Measurements from ENCODE around the gene COLEC11. TPM values are rescaled to one million over a fixed set of nuclear protein-coding genes. Genes with fewer than 3 reads are reported as not detected.

COLEC11 gene
- total RNA-seq, 5 donors from 2014 or later (not counting 1 experiment from before 2014, with no cell fraction given), result 0.35 to 1.8 TPM; not detected in 3

DNA sequence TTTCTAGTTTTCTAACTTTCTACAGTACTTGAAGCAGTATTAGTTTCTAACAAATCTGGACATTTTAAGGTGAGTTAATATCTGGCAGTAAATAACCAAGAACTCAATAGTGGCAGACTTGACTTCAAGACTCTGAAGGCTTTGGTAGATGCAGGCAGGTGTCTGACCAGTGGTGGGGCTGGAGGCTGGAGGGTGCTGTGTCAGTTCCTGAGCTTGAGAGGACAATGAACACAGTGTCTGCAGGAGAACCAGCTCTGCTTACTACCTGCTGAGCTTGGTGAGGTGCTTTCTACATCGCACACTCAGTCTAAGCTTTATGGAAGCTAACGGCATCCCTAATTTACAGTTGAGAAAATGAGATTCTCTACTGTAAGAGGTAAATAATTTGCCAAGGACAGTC lies 84.3 kb downstream of the COLEC11 start:
- CTCF ChIA-PET, result no interaction called here
- no peak overlapping the region for H3K4me3 Mint-ChIP-seq
- H3K36me3 ChIP-seq (ENCODE audit: control insufficient read depth in 2 of 2, extremely low read depth in 1 of 2, insufficient read depth in 1 of 2, low read length in 1 of 2), result no peaks in the 10 kb centered on the region

DNA sequence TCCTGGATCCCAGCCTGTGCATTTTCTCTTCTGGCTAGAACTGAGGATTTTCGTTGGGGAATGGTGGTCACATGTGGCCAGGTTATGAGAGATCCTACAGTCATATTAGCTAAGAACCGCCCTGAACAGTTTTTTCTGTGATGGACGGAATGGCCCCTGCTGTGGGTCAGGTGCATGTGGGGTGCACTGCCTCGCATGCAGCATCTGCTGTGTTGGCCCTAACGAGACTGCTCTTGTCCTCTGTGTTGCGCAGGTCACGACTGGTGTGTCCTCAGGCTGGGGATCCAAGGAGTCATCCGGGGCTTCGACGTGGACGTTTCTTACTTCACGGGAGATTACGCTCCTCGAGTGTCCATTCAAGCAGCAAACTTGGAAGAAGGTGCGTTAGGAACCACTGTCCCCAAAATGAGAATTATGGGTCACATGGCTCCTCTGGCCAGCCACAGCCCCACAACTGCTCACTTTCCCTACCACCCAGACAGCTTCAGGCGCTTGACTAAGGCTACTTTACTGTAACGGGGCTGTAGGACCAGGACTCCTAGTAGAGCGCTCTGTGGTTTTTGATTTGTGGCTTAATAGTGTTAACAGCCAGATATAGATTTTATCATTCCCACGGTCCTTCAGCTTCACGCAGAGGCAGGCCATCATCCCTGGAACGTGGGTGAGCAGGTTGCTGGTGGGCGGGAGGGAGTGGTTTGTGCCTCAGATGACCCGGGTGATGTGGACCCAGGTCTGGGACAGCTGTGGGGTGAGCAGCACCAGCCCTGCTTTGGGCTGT lies 84.9 kb downstream of the COLEC11 start:
- DNase-seq (no peak), ATAC-seq (replicated peaks in 1 of 4) (no peak)
- no peaks in the 10 kb centered on the region for H3K9me3 Mint-ChIP-seq
- H3K27ac ChIP-seq (ENCODE audit: low read length), result no peak overlapping the region
- 81% methylated on average over 18 of the region's 23 CpGs for WGBS (ENCODE audit: insufficient coverage)
- H3K36me3 ChIP-seq (ENCODE audit: control insufficient read depth in 2 of 2, extremely low read depth in 1 of 2, insufficient read depth in 1 of 2, low read length in 1 of 2), result no peaks in the 10 kb centered on the region
- no peaks in the 10 kb centered on the region for H3K9me3 ChIP-seq
- peaks cover 0 to 5% of the 10 kb centered on the region in 2 donors for H3K27me3 Mint-ChIP-seq
- no peaks in the 10 kb centered on the region for H3K4me1 Mint-ChIP-seq
- no peak overlapping the region for H3K4me3 Mint-ChIP-seq
- no peaks in the 10 kb centered on the region for H3K36me3 Mint-ChIP-seq
- peaks cover 2 to 3% of the 10 kb centered on the region in 2 experiments for H3K27me3 ChIP-seq (replicated peaks in 1 of 2; ENCODE audit: control insufficient read depth in 2 of 2, extremely low read depth in 1 of 2, insufficient read depth in 2 of 2, low read length in 1 of 2)
- H3K27ac Mint-ChIP-seq, result no peak overlapping the region
- no peaks in the 10 kb centered on the region for H3K4me1 ChIP-seq (ENCODE audit: control insufficient read depth in 1 of 2, extremely low read depth in 1 of 2, insufficient read depth in 2 of 2, low read length in 2 of 2)
- ChIA-PET CTCF (no interaction called here), POLR2A (no interaction called here)
- no peak overlapping the region for H3K4me3 ChIP-seq (ENCODE audit: control insufficient read depth in 1 of 2, extremely low read depth in 1 of 2, low read length in 1 of 2)

More for the DNA sequence above, 84.3 kb downstream of the COLEC11 start:
- Mint-ChIP-seq H3K36me3 (no peaks in the 10 kb centered on the region), H3K27ac (no peak overlapping the region), H3K27me3 (peaks cover 0 to 5% of the 10 kb centered on the region in 2 donors), H3K9me3 (no peaks in the 10 kb centered on the region), H3K4me1 (no peaks in the 10 kb centered on the region)
- Histone ChIP-seq H3K4me3 (ENCODE audit: control insufficient read depth in 1 of 2, extremely low read depth in 1 of 2, low read length in 1 of 2) (no peak overlapping the region), H3K27me3 (replicated peaks in 1 of 2; ENCODE audit: control insufficient read depth in 2 of 2, extremely low read depth in 1 of 2, insufficient read depth in 2 of 2, low read length in 1 of 2) (peaks cover 2 to 3% of the 10 kb centered on the region in 2 experiments), H3K4me1 (ENCODE audit: control insufficient read depth in 1 of 2, extremely low read depth in 1 of 2, insufficient read depth in 2 of 2, low read length in 2 of 2) (no peaks in the 10 kb centered on the region), H3K9me3 (no peaks in the 10 kb centered on the region), H3K27ac (ENCODE audit: low read length) (no peak overlapping the region)
- no CpG with 5 or more reads among the region's 2 CpGs for WGBS (ENCODE audit: insufficient coverage)
- DNase-seq (no peak), ATAC-seq (replicated peaks in 1 of 4) (no peak)
- POLR2A ChIA-PET, result no interaction called here

DNA sequence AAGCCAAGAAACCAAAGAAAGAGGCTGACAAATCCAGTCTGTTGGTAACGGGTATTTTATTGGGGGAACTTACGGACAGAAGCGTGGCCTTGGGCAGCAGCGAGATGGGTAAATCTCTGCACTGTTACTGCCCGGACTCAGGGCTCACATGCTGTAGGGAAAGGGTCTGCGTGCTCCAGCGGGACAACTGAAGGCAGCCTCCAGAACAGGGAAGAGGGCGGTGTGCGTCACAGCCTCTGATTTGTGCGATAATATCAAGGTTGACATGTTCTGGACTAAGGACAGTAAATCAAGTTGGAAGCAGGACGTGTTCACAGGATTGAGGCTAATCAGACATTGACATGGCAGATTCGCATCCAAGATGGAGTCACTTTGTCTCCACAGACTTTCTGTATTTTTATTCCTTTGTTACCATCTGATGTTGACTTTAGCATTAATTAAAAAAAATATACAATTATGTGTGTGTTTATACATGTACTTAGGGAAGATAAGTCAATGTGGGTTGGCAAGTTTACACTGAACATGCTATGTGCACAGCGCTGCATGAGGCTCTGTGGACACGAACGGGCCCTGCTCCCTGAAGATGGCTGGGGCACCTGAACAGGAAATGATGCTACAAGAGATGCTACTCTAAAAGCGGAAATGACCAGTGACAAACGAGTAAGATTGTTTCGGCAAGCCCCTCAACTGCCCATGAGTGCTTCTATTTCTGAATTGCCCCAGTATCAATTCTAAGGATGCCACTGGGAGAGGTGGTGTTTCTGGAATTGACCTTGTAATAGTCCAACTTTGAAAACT lies 85.8 kb downstream of the COLEC11 start:
- H3K27ac ChIP-seq (ENCODE audit: low read length), result no peak overlapping the region
- no peaks in the 10 kb centered on the region for H3K36me3 Mint-ChIP-seq
- DNase-seq (no peak), ATAC-seq (replicated peaks in 1 of 4) (no peak)
- H3K4me1 Mint-ChIP-seq, result no peaks in the 10 kb centered on the region
- H3K4me3 Mint-ChIP-seq, result no peak overlapping the region
- CTCF ChIA-PET, result no interaction called here
- H3K36me3 ChIP-seq (ENCODE audit: control insufficient read depth in 2 of 2, extremely low read depth in 1 of 2, insufficient read depth in 1 of 2, low read length in 1 of 2), result no peaks in the 10 kb centered on the region
- H3K27ac Mint-ChIP-seq, result no peak overlapping the region
- 85% methylated on average over 14 of the region's 18 CpGs for WGBS (ENCODE audit: insufficient coverage)
- no peaks in the 10 kb centered on the region for H3K9me3 Mint-ChIP-seq
- peaks cover 3 to 10% of the 10 kb centered on the region in 2 donors for H3K27me3 Mint-ChIP-seq
- POLR2A ChIA-PET, result no interaction called here
- H3K9me3 ChIP-seq, result no peaks in the 10 kb centered on the region
- peaks cover 2 to 3% of the 10 kb centered on the region in 2 experiments for H3K27me3 ChIP-seq (replicated peaks in 1 of 2; ENCODE audit: control insufficient read depth in 2 of 2, extremely low read depth in 1 of 2, insufficient read depth in 2 of 2, low read length in 1 of 2)
- no peak overlapping the region for H3K4me3 ChIP-seq (ENCODE audit: control insufficient read depth in 1 of 2, extremely low read depth in 1 of 2, low read length in 1 of 2)
- no peaks in the 10 kb centered on the region for H3K4me1 ChIP-seq (ENCODE audit: control insufficient read depth in 1 of 2, extremely low read depth in 1 of 2, insufficient read depth in 2 of 2, low read length in 2 of 2)

DNA sequence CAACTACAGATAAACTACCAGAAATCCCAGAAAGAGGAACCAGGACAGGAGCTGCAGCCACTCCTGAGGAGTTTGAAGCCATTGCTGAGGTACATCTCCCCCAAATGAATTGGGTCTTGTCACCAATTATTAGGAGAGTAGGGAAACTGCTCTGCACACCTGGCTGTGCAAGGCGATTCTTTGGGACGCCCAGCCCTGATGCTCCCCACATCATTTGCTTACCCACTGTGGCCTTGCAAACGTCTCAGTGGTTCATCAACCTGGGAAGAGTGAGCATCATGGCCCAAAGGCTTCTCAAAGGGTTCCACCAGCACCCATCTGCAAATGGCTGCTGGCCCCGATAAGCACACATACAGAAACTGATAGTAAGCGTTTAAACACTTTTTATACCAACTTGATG lies 86.7 kb downstream of the COLEC11 start:
- Mint-ChIP-seq H3K27me3 (peaks cover 6 to 10% of the 10 kb centered on the region in 2 donors), H3K4me3 (no peak overlapping the region), H3K4me1 (no peaks in the 10 kb centered on the region), H3K36me3 (no peaks in the 10 kb centered on the region), H3K27ac (no peak overlapping the region), H3K9me3 (no peaks in the 10 kb centered on the region)
- peaks cover 2 to 3% of the 10 kb centered on the region in 2 experiments for H3K27me3 ChIP-seq (replicated peaks in 1 of 2; ENCODE audit: control insufficient read depth in 2 of 2, extremely low read depth in 1 of 2, insufficient read depth in 2 of 2, low read length in 1 of 2)
- no peak for ATAC-seq (replicated peaks in 1 of 4)
- DNase-seq, result no peak
- H3K9me3 ChIP-seq, result no peaks in the 10 kb centered on the region
- 80% methylated on average over 3 of the region's 5 CpGs for WGBS (ENCODE audit: insufficient coverage)
- H3K4me1 ChIP-seq (ENCODE audit: control insufficient read depth in 1 of 2, extremely low read depth in 1 of 2, insufficient read depth in 2 of 2, low read length in 2 of 2), result no peaks in the 10 kb centered on the region
- ChIA-PET POLR2A (no interaction called here), CTCF (no interaction called here)
- no peak overlapping the region for H3K4me3 ChIP-seq (ENCODE audit: control insufficient read depth in 1 of 2, extremely low read depth in 1 of 2, low read length in 1 of 2)
- no peak overlapping the region for H3K27ac ChIP-seq (ENCODE audit: low read length)
- no peaks in the 10 kb centered on the region for H3K36me3 ChIP-seq (ENCODE audit: control insufficient read depth in 2 of 2, extremely low read depth in 1 of 2, insufficient read depth in 1 of 2, low read length in 1 of 2)

DNA sequence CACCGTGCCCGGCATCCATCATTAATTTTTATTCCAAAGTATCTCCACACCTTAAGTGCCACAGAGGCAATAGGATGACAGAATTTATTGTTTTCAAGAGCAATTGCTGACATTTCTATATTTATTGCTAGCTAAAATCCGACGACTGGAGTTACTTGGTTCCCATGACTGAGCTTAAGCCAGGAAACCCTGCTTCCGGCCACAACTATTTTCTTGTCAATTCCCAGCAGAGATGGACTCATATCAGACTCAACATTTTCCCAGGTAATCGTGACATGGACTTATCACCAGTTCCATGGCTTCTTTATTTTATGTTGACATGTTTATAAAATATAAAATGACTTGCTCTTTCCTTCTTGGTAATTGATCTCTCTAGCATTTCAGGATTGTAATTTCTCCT lies 87.9 kb downstream of the COLEC11 start:
- Mint-ChIP-seq H3K27me3 (peaks cover 10% of the 10 kb centered on the region in 2 donors), H3K4me3 (no peak overlapping the region), H3K9me3 (no peaks in the 10 kb centered on the region), H3K36me3 (no peaks in the 10 kb centered on the region), H3K27ac (no peak overlapping the region), H3K4me1 (no peaks in the 10 kb centered on the region)
- no CpG with 5 or more reads among the region's 6 CpGs for WGBS (ENCODE audit: insufficient coverage)
- Histone ChIP-seq H3K27ac (ENCODE audit: low read length) (no peak overlapping the region), H3K36me3 (ENCODE audit: control insufficient read depth in 2 of 2, extremely low read depth in 1 of 2, insufficient read depth in 1 of 2, low read length in 1 of 2) (no peaks in the 10 kb centered on the region), H3K27me3 (replicated peaks in 1 of 2; ENCODE audit: control insufficient read depth in 2 of 2, extremely low read depth in 1 of 2, insufficient read depth in 2 of 2, low read length in 1 of 2) (peaks cover 2 to 4% of the 10 kb centered on the region in 2 experiments), H3K4me3 (ENCODE audit: control insufficient read depth in 1 of 2, extremely low read depth in 1 of 2, low read length in 1 of 2) (no peak overlapping the region), H3K9me3 (no peaks in the 10 kb centered on the region), H3K4me1 (ENCODE audit: control insufficient read depth in 1 of 2, extremely low read depth in 1 of 2, insufficient read depth in 2 of 2, low read length in 2 of 2) (no peaks in the 10 kb centered on the region)
- CTCF ChIA-PET, result no interaction called here
- DNase-seq (no peak), ATAC-seq (replicated peaks in 1 of 4) (no peak)
- POLR2A ChIA-PET, result no interaction called here

DNA sequence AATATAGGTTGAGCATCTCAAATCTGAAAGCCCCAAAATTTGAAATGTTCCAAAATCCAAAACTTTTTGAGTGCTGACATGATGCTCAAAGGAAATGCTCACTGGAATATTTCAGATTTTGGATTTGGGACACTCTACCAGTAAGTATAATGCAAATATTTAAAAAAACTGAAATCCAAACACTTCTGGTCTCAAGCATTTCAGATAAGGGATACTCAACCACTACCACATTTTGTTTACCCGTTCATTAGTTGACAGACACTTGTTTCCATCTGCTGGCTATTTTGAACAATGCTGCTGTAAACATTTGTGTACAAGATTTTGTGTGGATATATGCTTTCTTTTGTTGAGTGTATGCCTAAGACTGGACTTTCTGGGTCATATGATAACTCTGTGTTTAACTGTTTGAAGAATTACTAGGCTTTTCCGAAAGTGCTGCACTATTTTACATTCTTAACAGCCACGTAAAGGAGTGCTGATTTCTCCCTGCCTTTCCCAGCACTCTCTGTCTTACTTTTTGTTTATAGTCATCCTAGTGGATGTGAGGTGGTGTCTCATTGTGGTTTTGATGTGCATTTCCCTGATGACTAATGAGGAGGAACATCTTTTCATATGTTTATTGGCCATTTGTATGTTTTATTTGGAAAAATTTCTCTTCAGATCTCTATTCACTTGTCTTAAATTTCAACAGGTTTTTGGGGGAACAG lies 89.0 kb downstream of the COLEC11 start:
- CTCF ChIA-PET, result no interaction called here
- POLR2A ChIA-PET, result no interaction called here
- no peak overlapping the region for H3K27ac Mint-ChIP-seq

More for the DNA sequence above, 89.0 kb downstream of the COLEC11 start:
- H3K27me3 Mint-ChIP-seq, result peaks cover 8 to 16% of the 10 kb centered on the region in 2 donors
- Histone ChIP-seq H3K9me3 (no peaks in the 10 kb centered on the region), H3K27ac (ENCODE audit: low read length) (no peak overlapping the region), H3K36me3 (ENCODE audit: control insufficient read depth in 2 of 2, extremely low read depth in 1 of 2, insufficient read depth in 1 of 2, low read length in 1 of 2) (no peaks in the 10 kb centered on the region), H3K4me1 (ENCODE audit: control insufficient read depth in 1 of 2, extremely low read depth in 1 of 2, insufficient read depth in 2 of 2, low read length in 2 of 2) (no peaks in the 10 kb centered on the region), H3K27me3 (replicated peaks in 1 of 2; ENCODE audit: control insufficient read depth in 2 of 2, extremely low read depth in 1 of 2, insufficient read depth in 2 of 2, low read length in 1 of 2) (peaks cover 2 to 7% of the 10 kb centered on the region in 2 experiments), H3K4me3 (ENCODE audit: control insufficient read depth in 1 of 2, extremely low read depth in 1 of 2, low read length in 1 of 2) (no peak overlapping the region)
- no peaks in the 10 kb centered on the region for H3K4me1 Mint-ChIP-seq
- WGBS (ENCODE audit: insufficient coverage), result no CpG with 5 or more reads among the region's 3 CpGs
- no peak overlapping the region for H3K4me3 Mint-ChIP-seq
- no peaks in the 10 kb centered on the region for H3K36me3 Mint-ChIP-seq
- H3K9me3 Mint-ChIP-seq, result no peaks in the 10 kb centered on the region
- ATAC-seq (replicated peaks in 1 of 4), result no peak
- no peak for DNase-seq

All from T-cell (primary cell).